HEK293 (cell line): ENCODE data around the gene ZNF618.

ENCODE experiments used
- CTCF ChIA-PET: fragments of 350-600 bp; formaldehyde crosslinking; extraction: SDS; loops from one replicate; lab custom pipeline; 2021; ENCODE audit warnings: antibody characterized with exemption; lab: Yijun Ruan, JAX
- POLR2A ChIA-PET: fragments of 300-600 bp; formaldehyde crosslinking; extraction: SDS; loops from one replicate; lab custom pipeline; 2020; ENCODE audit warnings: antibody characterized with exemption, inconsistent platforms; lab: Yijun Ruan, JAX
- H3K27ac ChIP-seq: fragments of 200-500 bp; sonication (Bioruptor generic); 2 replicates; pipeline ENCODE4 v1.5.1; 2014; ENCODE audit warnings: low read depth, low read length, control low read depth, inconsistent platforms; ENCODE audit errors: extremely low read depth
- H3K36me3 ChIP-seq, 2 experiments: fragments of 200-500 bp in 1 of 2; sonication (Bioruptor generic) in 1 of 2; 1 replicate in 1 of 2; 2 replicates in 1 of 2; pipeline ENCODE4 v1.5.1; 2014 to 2017; ENCODE audit warnings: inconsistent platforms in 2 of 2, low read length in 2 of 2; ENCODE audit not compliant: control insufficient read depth in 2 of 2, insufficient read depth in 1 of 2
- H3K4me1 ChIP-seq: fragments of 200-500 bp; sonication (Bioruptor generic); 2 replicates; pipeline ENCODE4 v1.5.1; 2014; ENCODE audit warnings: mild to moderate bottlenecking, low read length, inconsistent platforms; ENCODE audit not compliant: control insufficient read depth, insufficient read depth
- H3K4me3 ChIP-seq: 2 replicates; pipeline ENCODE4 v1.5.1; 2011; ENCODE audit warnings: low read depth, mild to moderate bottlenecking, control low read depth, low read length, moderate library complexity
- H3K9me3 ChIP-seq: fragments of 200-500 bp; sonication (Bioruptor generic); 2 replicates; pipeline ENCODE4 v1.5.1; 2014; ENCODE audit warnings: low read depth, low read length, inconsistent platforms; ENCODE audit not compliant: control insufficient read depth, insufficient read depth
- BCL11A ChIP-seq: fragments of 450-650 bp; formaldehyde crosslinking; IDR thresholded peaks from 2 replicates; pipeline ENCODE4 v1.5.1; 2016; ENCODE audit warnings: low read depth, missing biosample characterization, missing genetic modification characterization
- HOXD13 ChIP-seq: sonication (generic); formaldehyde crosslinking; IDR thresholded peaks from 2 replicates; pipeline ENCODE4 v1.8.0; 2022; ENCODE audit warnings: missing genetic modification reagents, borderline replicate concordance
- KLF10 ChIP-seq: fragments of 450-650 bp; IDR thresholded peaks from 2 replicates; pipeline ENCODE4 v1.5.1; 2018; ENCODE audit warnings: missing biosample characterization, mild to moderate bottlenecking, missing genetic modification characterization
- MYNN ChIP-seq: fragments of 450-650 bp; formaldehyde crosslinking; IDR thresholded peaks from 2 replicates; pipeline ENCODE4 v1.5.1; 2016; ENCODE audit warnings: missing biosample characterization, missing genetic modification characterization, borderline replicate concordance
- MZF1 ChIP-seq: fragments of 450-650 bp; formaldehyde crosslinking; IDR thresholded peaks from 2 replicates; pipeline ENCODE4 v1.5.1; 2017; ENCODE audit warnings: missing biosample characterization, missing genetic modification characterization, borderline replicate concordance
- RBAK ChIP-seq: fragments of 450-650 bp; formaldehyde crosslinking; IDR thresholded peaks from 2 replicates; pipeline ENCODE4 v1.5.1; 2016; ENCODE audit warnings: missing biosample characterization, missing genetic modification characterization
- SCRT2 ChIP-seq: fragments of 450-650 bp; formaldehyde crosslinking; IDR thresholded peaks from 2 replicates; pipeline ENCODE4 v1.5.1; 2016; ENCODE audit warnings: missing biosample characterization, missing genetic modification characterization
- ZNF112 ChIP-seq: fragments of 450-650 bp; formaldehyde crosslinking; IDR thresholded peaks from 2 replicates; pipeline ENCODE4 v1.5.0; 2017; ENCODE audit warnings: missing biosample characterization, missing genetic modification characterization
- ZNF16 ChIP-seq: fragments of 450-650 bp; formaldehyde crosslinking; IDR thresholded peaks from 2 replicates; pipeline ENCODE4 v1.5.1; 2016; ENCODE audit warnings: low read depth, missing biosample characterization, missing genetic modification characterization
- ZNF211 ChIP-seq: fragments of 450-650 bp; formaldehyde crosslinking; IDR thresholded peaks from 2 replicates; pipeline ENCODE4 v1.5.1; 2016; ENCODE audit warnings: low read depth, missing biosample characterization, missing genetic modification characterization
- ZNF239 ChIP-seq: fragments of 450-650 bp; formaldehyde crosslinking; IDR thresholded peaks from 2 replicates; pipeline ENCODE4 v1.5.1; 2016; ENCODE audit warnings: missing biosample characterization, missing genetic modification characterization
- ZNF366 ChIP-seq: fragments of 450-650 bp; formaldehyde crosslinking; conservative IDR thresholded peaks from 2 replicates; pipeline ENCODE4 v1.5.1; 2016; ENCODE audit warnings: missing biosample characterization, missing genetic modification characterization
- ZNF391 ChIP-seq: fragments of 450-650 bp; formaldehyde crosslinking; IDR thresholded peaks from 2 replicates; pipeline ENCODE4 v1.5.1; 2016; ENCODE audit warnings: low read depth, missing biosample characterization, missing genetic modification characterization, borderline replicate concordance
- ZNF426 ChIP-seq: fragments of 450-650 bp; formaldehyde crosslinking; IDR thresholded peaks from 2 replicates; pipeline ENCODE4 v1.5.1; 2017; ENCODE audit warnings: missing biosample characterization, missing genetic modification characterization, mild to moderate bottlenecking, inconsistent platforms, moderate library complexity
- ZNF48 ChIP-seq: fragments of 450-650 bp; formaldehyde crosslinking; IDR thresholded peaks from 2 replicates; pipeline ENCODE4 v1.5.1; 2016; ENCODE audit warnings: missing biosample characterization, missing genetic modification characterization
- ZNF501 ChIP-seq: fragments of 450-650 bp; formaldehyde crosslinking; IDR thresholded peaks from 2 replicates; pipeline ENCODE4 v1.5.1; 2016; ENCODE audit warnings: missing biosample characterization, missing genetic modification characterization
- ZNF585B ChIP-seq: fragments of 450-650 bp; formaldehyde crosslinking; IDR thresholded peaks from 2 replicates; pipeline ENCODE4 v1.5.1; 2016; ENCODE audit warnings: missing biosample characterization, missing genetic modification characterization
- ZNF610 ChIP-seq: fragments of 450-650 bp; formaldehyde crosslinking; IDR thresholded peaks from 2 replicates; pipeline ENCODE4 v1.5.1; 2016; ENCODE audit warnings: missing biosample characterization, missing genetic modification characterization, borderline replicate concordance
- ZNF623 ChIP-seq: fragments of 450-650 bp; formaldehyde crosslinking; IDR thresholded peaks from 2 replicates; pipeline ENCODE4 v1.5.1; 2016; ENCODE audit warnings: missing biosample characterization, missing genetic modification characterization
- ZNF645 ChIP-seq: fragments of 450-650 bp; formaldehyde crosslinking; IDR thresholded peaks from 2 replicates; pipeline ENCODE4; 2016; ENCODE audit warnings: missing biosample characterization, missing genetic modification characterization
- ZNF843 ChIP-seq: fragments of 450-650 bp; formaldehyde crosslinking; IDR thresholded peaks from 2 replicates; pipeline ENCODE4 v1.5.1; 2016; ENCODE audit warnings: missing biosample characterization, missing genetic modification characterization

ZNF618 gene

GRCh38 chr9:114029311-114030170 is 153.4 kb downstream of the ZNF618 start (continued):
- TF ChIP-seq ZNF426 (tag by site-specific recombination) (no peak), ZNF610 (no peak)

GRCh38 chr9:114030364-114030763 is 154.3 kb downstream of the ZNF618 start:
- Histone ChIP-seq H3K36me3 (peaks cover 0 to 38% of the 10 kb centered on the region in 2 experiments; a peak in 1 of 3 replicates), H3K4me1 (no peaks in the 10 kb centered on the region), H3K9me3 (no peaks in the 10 kb centered on the region), H3K4me3 (no peak overlapping the region), H3K27ac (no peak overlapping the region)
- ChIA-PET POLR2A (no interaction called here), CTCF (no interaction called here)
- no peak for TF ChIP-seq ZNF16 (tag by site-specific recombination)
- no peak for TF ChIP-seq ZNF211
- TF ChIP-seq ZNF239, result no peak
- no peak for TF ChIP-seq ZNF391 (tag by site-specific recombination)
- no peak for TF ChIP-seq MZF1 (tag by site-specific recombination)
- TF ChIP-seq HOXD13 (CRISPR knock-in tag), result no peak
- no peak for TF ChIP-seq SCRT2 (tag by site-specific recombination)
- no peak for TF ChIP-seq ZNF366 (tag by site-specific recombination)
- no peak for TF ChIP-seq ZNF112
- TF ChIP-seq MYNN (tag by site-specific recombination), result no peak
- no peak for TF ChIP-seq RBAK (tag by site-specific recombination)
- TF ChIP-seq ZNF501 (tag by site-specific recombination), result no peak
- no peak for TF ChIP-seq ZNF585B (tag by site-specific recombination)
- no peak for TF ChIP-seq ZNF48 (tag by site-specific recombination)

- no peaks in the 10 kb centered on the region for H3K9me3 ChIP-seq
- H3K27ac ChIP-seq, result no peak overlapping the region
- H3K4me1 ChIP-seq, result no peaks in the 10 kb centered on the region
- CTCF ChIA-PET, result interaction anchor here (0.7 to 0.9 kb wide), 2 partner anchors 52 to 1126 kb away, joined by 3 to 9 read pairs; no protein-coding TSS in a partner anchor
- peaks cover 0 to 39% of the 10 kb centered on the region in 2 experiments; a peak in 1 of 3 replicates for H3K36me3 ChIP-seq
- H3K4me3 ChIP-seq, result no peak overlapping the region
- POLR2A ChIA-PET, result no interaction called here
- TF ChIP-seq ZNF645 (tag by site-specific recombination) (no peak), BCL11A (tag by site-specific recombination) (no peak), ZNF501 (tag by site-specific recombination) (no peak), ZNF623 (tag by site-specific recombination) (no peak), KLF10 (no peak), ZNF843 (tag by site-specific recombination) (no peak)
Observed at GRCh38 chr9:114031037-114031630, 155.0 kb downstream of the ZNF618 start.
